ENCODE measurements around the gene ADAP1. TPM values are rescaled to one million over a fixed set of nuclear protein-coding genes. Genes with fewer than 3 reads are reported as not detected.

The ADAP1 gene
- total RNA-seq, 2 experiments from 2014 or later = 2.4 to 7.0 TPM

GRCh38 chr7:897086-897485 is 57.4 kb downstream of the ADAP1 start:
- Histone ChIP-seq H4K20me1 (ENCODE audit: insufficient read depth, low read length) (no peaks in the 10 kb centered on the region), H3K27ac (ENCODE audit: low read depth, low read length, poor library complexity, severe bottlenecking) (no peak overlapping the region), H3K4me3 (ENCODE audit: low read depth, low read length, poor library complexity, severe bottlenecking) (no peak overlapping the region), H3K4me2 (ENCODE audit: low read length) (no peak overlapping the region), H3K36me3 (ENCODE audit: insufficient read depth, low read length) (peaks cover 49% of the 10 kb centered on the region), H3K79me2 (ENCODE audit: insufficient read depth, low read depth, low read length) (no peaks in the 10 kb centered on the region), H2AFZ (ENCODE audit: low read length) (no peak overlapping the region), H3K4me1 (ENCODE audit: insufficient read depth, low read length, poor library complexity, severe bottlenecking) (no peaks in the 10 kb centered on the region), H3K9me2 (ENCODE audit: insufficient read depth, low read length) (no peaks in the 10 kb centered on the region), H3K9me3 (ENCODE audit: low read length) (no peaks in the 10 kb centered on the region)
- no peak for DNase-seq (ENCODE audit: low spot score)
- intact Hi-C loops (cut with micrococcal nuclease; ENCODE audit: unreplicated experiment) = no loop called here
- CTCF ChIA-PET (ENCODE audit: unreplicated experiment) = no interaction called here
- no peak for TF ChIP-seq EZH2phosphoT487 (IDR thresholded peaks at IDR 0.05; ENCODE audit: borderline replicate concordance, low read depth, low read length)
- no peak for TF ChIP-seq CTCF (conservative IDR thresholded peaks at IDR 0.05; ENCODE audit: low read length)
- POLR2A ChIA-PET = no interaction called here
- BruUV-seq (replicated peaks) = no TSS peak

- peaks cover 55% of the 10 kb centered on the region for H3K36me3 ChIP-seq (ENCODE audit: insufficient read depth, low read length)
- intact Hi-C loops (cut with micrococcal nuclease; ENCODE audit: unreplicated experiment) = no loop called here
- no peaks in the 10 kb centered on the region for H3K9me3 ChIP-seq (ENCODE audit: low read length)
- H2AFZ ChIP-seq (ENCODE audit: low read length) = no peak overlapping the region
- H3K79me2 ChIP-seq (ENCODE audit: insufficient read depth, low read depth, low read length) = no peaks in the 10 kb centered on the region
- no peak for TF ChIP-seq EZH2phosphoT487 (IDR thresholded peaks at IDR 0.05; ENCODE audit: borderline replicate concordance, low read depth, low read length)
- TF ChIP-seq CTCF (conservative IDR thresholded peaks at IDR 0.05; ENCODE audit: low read length) = no peak
- no peak overlapping the region for H3K27ac ChIP-seq (ENCODE audit: low read depth, low read length, poor library complexity, severe bottlenecking)
- POLR2A ChIA-PET = no interaction called here
- no peak overlapping the region for H3K4me3 ChIP-seq (ENCODE audit: low read depth, low read length, poor library complexity, severe bottlenecking)
- no peaks in the 10 kb centered on the region for H3K9me2 ChIP-seq (ENCODE audit: insufficient read depth, low read length)
- DNase-seq (ENCODE audit: low spot score) = no peak
- no peaks in the 10 kb centered on the region for H4K20me1 ChIP-seq (ENCODE audit: insufficient read depth, low read length)
- no peaks in the 10 kb centered on the region for H3K4me1 ChIP-seq (ENCODE audit: insufficient read depth, low read length, poor library complexity, severe bottlenecking)
- CTCF ChIA-PET (ENCODE audit: unreplicated experiment) = no interaction called here
- no TSS peak for BruUV-seq (replicated peaks)
- H3K4me2 ChIP-seq (ENCODE audit: low read length) = no peak overlapping the region
These were observed 58.0 kb downstream of the ADAP1 start for GRCh38 chr7:896346-897075.

GRCh38 chr7:895451-896052 is 58.9 kb downstream of the ADAP1 start:
- no peaks in the 10 kb centered on the region for H4K20me1 ChIP-seq (ENCODE audit: insufficient read depth, low read length)
- ChIA-PET CTCF (ENCODE audit: unreplicated experiment) (no interaction called here), POLR2A (no interaction called here)
- no peak for DNase-seq (ENCODE audit: low spot score)
- H3K36me3 ChIP-seq (ENCODE audit: insufficient read depth, low read length) = peaks cover 64% of the 10 kb centered on the region
- H3K9me2 ChIP-seq (ENCODE audit: insufficient read depth, low read length) = no peaks in the 10 kb centered on the region
- H3K27ac ChIP-seq (ENCODE audit: low read depth, low read length, poor library complexity, severe bottlenecking) = no peak overlapping the region
- TF ChIP-seq CTCF (conservative IDR thresholded peaks at IDR 0.05; ENCODE audit: low read length) (no peak), EZH2phosphoT487 (IDR thresholded peaks at IDR 0.05; ENCODE audit: borderline replicate concordance, low read depth, low read length) (no peak)
- H3K4me3 ChIP-seq (ENCODE audit: low read depth, low read length, poor library complexity, severe bottlenecking) = no peak overlapping the region
- H3K4me2 ChIP-seq (ENCODE audit: low read length) = no peak overlapping the region
- no peaks in the 10 kb centered on the region for H3K9me3 ChIP-seq (ENCODE audit: low read length)
- intact Hi-C loops (cut with micrococcal nuclease; ENCODE audit: unreplicated experiment) = no loop called here
- no peaks in the 10 kb centered on the region for H3K79me2 ChIP-seq (ENCODE audit: insufficient read depth, low read depth, low read length)
- H2AFZ ChIP-seq (ENCODE audit: low read length) = no peak overlapping the region
- no TSS peak for BruUV-seq (replicated peaks)
- no peaks in the 10 kb centered on the region for H3K4me1 ChIP-seq (ENCODE audit: insufficient read depth, low read length, poor library complexity, severe bottlenecking)

All from OCI-LY7 (cell line).